Urothelium cell line (cell line): ENCODE results near the gene EMC10.
A peak's percentile ranks its signal among the peaks of the same experiment; 100 is the strongest.
"Not testable (repeated sequence)": the region's sequence is repeated elsewhere in the genome, so short reads cannot be mapped to it uniquely, and the experiment has no call there.

ENCODE experiments used
- DNase-seq: peaks from one replicate; pipeline ENCODE4 v3.0.0; 2011; ENCODE audit warnings: low spot score, mixed read lengths
- FAIRE-seq: peaks from 2 replicates; lab custom pipeline; 2011; peaks lifted over from hg19 to GRCh38; lab: Jason Lieb, UNC

EMC10 gene

GRCh38 chr19:50450369-50451222 lies 25.7 kb upstream of the EMC10 start:
- FAIRE-seq (no peak), DNase-seq (no peak)

- FAIRE-seq (no peak), DNase-seq (no peak)
These were observed 25.1 kb upstream of the EMC10 start for GRCh38 chr19:50451223-50451534.

- FAIRE-seq (no peak), DNase-seq (no peak)
These were observed 23.1 kb upstream of the EMC10 start for GRCh38 chr19:50453243-50453642.

GRCh38 chr19:50455992-50456391 lies 20.3 kb upstream of the EMC10 start:
- FAIRE-seq (no peak), DNase-seq (no peak)

- FAIRE-seq, result no peak
- no peak for DNase-seq
These were observed 19.0 kb upstream of the EMC10 start for GRCh38 chr19:50457300-50457699.

GRCh38 chr19:50458396-50459066 lies 17.8 kb upstream of the EMC10 start:
- no peak for DNase-seq
- FAIRE-seq, result no peak

GRCh38 chr19:50459067-50459456 lies 17.2 kb upstream of the EMC10 start:
- FAIRE-seq, result no peak

GRCh38 chr19:50459638-50460037 lies 16.7 kb upstream of the EMC10 start:
- DNase-seq, result no peak
- no peak for FAIRE-seq

More at GRCh38 chr19:50459067-50459456, 17.2 kb upstream of the EMC10 start:
- DNase-seq, result no peak

- peak; percentile 60 for DNase-seq
- no peak for FAIRE-seq
These were observed 16.0 kb upstream of the EMC10 start for GRCh38 chr19:50460161-50460765.

- FAIRE-seq, result peak; percentile 58
- peak; percentile 84 for DNase-seq
These were observed 15.0 kb upstream of the EMC10 start for GRCh38 chr19:50461066-50461875.

- DNase-seq (no peak), FAIRE-seq (no peak)
These were observed 13.3 kb upstream of the EMC10 start for GRCh38 chr19:50462970-50463369.

GRCh38 chr19:50464348-50464747 lies 12.0 kb upstream of the EMC10 start:
- DNase-seq (no peak), FAIRE-seq (no peak)

- FAIRE-seq (no peak), DNase-seq (no peak)
These were observed 11.3 kb upstream of the EMC10 start for GRCh38 chr19:50465000-50465399.

- no peak for DNase-seq
- FAIRE-seq, result no peak
These were observed 10.2 kb upstream of the EMC10 start for GRCh38 chr19:50465986-50466705.

- FAIRE-seq (no peak), DNase-seq (no peak)
These were observed 9.6 kb upstream of the EMC10 start for GRCh38 chr19:50466706-50467039.

- DNase-seq (no peak), FAIRE-seq (no peak)
These were observed 8.7 kb upstream of the EMC10 start for GRCh38 chr19:50467566-50467965.

GRCh38 chr19:50468818-50469217 lies 7.5 kb upstream of the EMC10 start:
- no peak for DNase-seq
- FAIRE-seq, result no peak

GRCh38 chr19:50473336-50473735 lies 3.0 kb upstream of the EMC10 start:
- DNase-seq, FAIRE-seq: not testable (repeated sequence)

- no peak for FAIRE-seq
- no peak for DNase-seq
These were observed 1.2 kb upstream of the EMC10 start for GRCh38 chr19:50475101-50475568.

GRCh38 chr19:50475736-50476223 lies 527 bp upstream of the EMC10 start:
- FAIRE-seq, result no peak
- DNase-seq, result no peak
